ENCODE results near the gene RPL35.
"Not testable (repeated sequence)": the region's sequence is repeated elsewhere in the genome, so short reads cannot be mapped to it uniquely, and the experiment has no call there.

Gene RPL35

GRCh38 chr9:124844291-124844690, 17.5 kb downstream of the RPL35 start:
- no peak for DNase-seq (ENCODE audit: low spot score)
- in situ Hi-C loops (cut with MboI; ENCODE audit: low pct_unique_long_range_greater_than_20kb, low sequenced_read_pairs, unreplicated experiment) = loop anchor here (10.0 kb wide), 1 partner anchor 49 kb away; no protein-coding TSS in a partner anchor
- no peak for TF ChIP-seq CTCF (IDR thresholded peaks at IDR 0.05; ENCODE audit: extremely low read depth, insufficient read depth, missing control alignments)

- no peak for TF ChIP-seq CTCF (IDR thresholded peaks at IDR 0.05; ENCODE audit: extremely low read depth, insufficient read depth, missing control alignments)
- in situ Hi-C loops (cut with MboI; ENCODE audit: low pct_unique_long_range_greater_than_20kb, low sequenced_read_pairs, unreplicated experiment) = loop anchor here (10.0 kb wide), 1 partner anchor 49 kb away; no protein-coding TSS in a partner anchor
- no peak for DNase-seq (ENCODE audit: low spot score)
Measured at GRCh38 chr9:124843456-124844034, 18.2 kb downstream of the RPL35 start.

GRCh38 chr9:124841075-124841821, 20.5 kb downstream of the RPL35 start:
- no peak for DNase-seq (ENCODE audit: low spot score)
- no peak for TF ChIP-seq CTCF (IDR thresholded peaks at IDR 0.05; ENCODE audit: extremely low read depth, insufficient read depth, missing control alignments)
- in situ Hi-C loops (cut with MboI; ENCODE audit: low pct_unique_long_range_greater_than_20kb, low sequenced_read_pairs, unreplicated experiment) = loop anchor here (10.0 kb wide), 1 partner anchor 46 kb away; no protein-coding TSS in a partner anchor

- no peak for DNase-seq (ENCODE audit: low spot score)
- in situ Hi-C loops (cut with MboI; ENCODE audit: low pct_unique_long_range_greater_than_20kb, low sequenced_read_pairs, unreplicated experiment) = loop anchor here (10.0 kb wide), 1 partner anchor 46 kb away; no protein-coding TSS in a partner anchor
- TF ChIP-seq CTCF (IDR thresholded peaks at IDR 0.05; ENCODE audit: extremely low read depth, insufficient read depth, missing control alignments) = peak; percentile 31
Measured at GRCh38 chr9:124840300-124840833, 21.4 kb downstream of the RPL35 start.

- TF ChIP-seq CTCF (IDR thresholded peaks at IDR 0.05; ENCODE audit: extremely low read depth, insufficient read depth, missing control alignments) = peak; percentile 25
- in situ Hi-C loops (cut with MboI; ENCODE audit: low pct_unique_long_range_greater_than_20kb, low sequenced_read_pairs, unreplicated experiment) = loop anchor here (10.0 kb wide), 1 partner anchor 45 kb away; no protein-coding TSS in a partner anchor
- no peak for DNase-seq (ENCODE audit: low spot score)
Measured at GRCh38 chr9:124839612-124840299, 22.0 kb downstream of the RPL35 start.

GRCh38 chr9:124838567-124839275, 23.0 kb downstream of the RPL35 start:
- in situ Hi-C loops (cut with MboI; ENCODE audit: low pct_unique_long_range_greater_than_20kb, low sequenced_read_pairs, unreplicated experiment); DNase-seq (ENCODE audit: low spot score): not testable (repeated sequence)

- DNase-seq (ENCODE audit: low spot score); in situ Hi-C loops (cut with MboI; ENCODE audit: low pct_unique_long_range_greater_than_20kb, low sequenced_read_pairs, unreplicated experiment): not testable (repeated sequence)
Measured at GRCh38 chr9:124838132-124838531, 23.6 kb downstream of the RPL35 start.

Measured in GM13977 (cell line).